WTC11 (cell line): Measurements from ENCODE around the gene KRT33A. TPM values are rescaled to one million over a fixed set of nuclear protein-coding genes. Genes with fewer than 3 reads are reported as not detected.

Experiments used
- ATAC-seq: fragments of 200-7000 bp; cut with Tn5 transposase; 2 replicates; pipeline ENCODE4 v1.10.0; 2021; ENCODE audit warnings: mild to moderate bottlenecking, moderate library complexity
- CTCF ChIA-PET: fragments of 300-600 bp; sonication (Branson Sonifier 250); formaldehyde crosslinking; loops from one replicate; lab custom pipeline; 2021; ENCODE audit warnings: antibody characterized with exemption; lab: Charles Lee
- POLR2A ChIA-PET: fragments of 350-600 bp; sonication (Branson Sonifier 250); formaldehyde crosslinking; loops from one replicate; lab custom pipeline; 2021; ENCODE audit warnings: antibody characterized with exemption; lab: Charles Lee
- DNase-seq: peaks from one replicate; pipeline ENCODE4 v3.0.0; 2021; ENCODE audit warnings: low spot score
- H3K27ac Mint-ChIP-seq: 2 replicates; pipeline ENCODE4 v1.8.0; 2021; ENCODE audit warnings: mixed read lengths
- H3K27me3 Mint-ChIP-seq: 2 replicates; pipeline ENCODE4 v1.8.0; 2021; ENCODE audit warnings: low read depth, mild to moderate bottlenecking, moderate library complexity, mixed read lengths
- H3K36me3 Mint-ChIP-seq: 2 replicates; pipeline ENCODE4 v1.8.0; 2021; ENCODE audit warnings: mixed read lengths
- H3K4me1 Mint-ChIP-seq: 2 replicates; pipeline ENCODE4 v1.8.0; 2022; ENCODE audit warnings: mixed read lengths
- H3K4me3 Mint-ChIP-seq: 2 replicates; pipeline ENCODE4 v1.8.0; 2021; ENCODE audit warnings: mild to moderate bottlenecking, moderate library complexity, mixed read lengths
- H3K9me3 Mint-ChIP-seq: 2 replicates; pipeline ENCODE4 v1.8.0; 2021; ENCODE audit warnings: mixed read lengths
- CREM ChIP-seq: sonication (generic); formaldehyde crosslinking; IDR thresholded peaks from 2 replicates; pipeline ENCODE4 v1.8.1; 2022; ENCODE audit warnings: mild to moderate bottlenecking, missing genetic modification reagents, moderate library complexity
- E2F1 ChIP-seq: sonication (generic); formaldehyde crosslinking; IDR thresholded peaks from 2 replicates; pipeline ENCODE4 v1.8.0; 2022; ENCODE audit warnings: mild to moderate bottlenecking, missing genetic modification reagents
- ETV6 ChIP-seq: sonication (generic); formaldehyde crosslinking; IDR thresholded peaks from 2 replicates; pipeline ENCODE4 v1.8.1; 2022; ENCODE audit warnings: mild to moderate bottlenecking, missing genetic modification reagents
- FOXK1 ChIP-seq: sonication (generic); formaldehyde crosslinking; IDR thresholded peaks from 2 replicates; pipeline ENCODE4 v1.8.0; 2022; ENCODE audit warnings: mild to moderate bottlenecking, moderate library complexity, missing genetic modification reagents
- JUN ChIP-seq: sonication (generic); formaldehyde crosslinking; IDR thresholded peaks from 2 replicates; pipeline ENCODE4 v1.8.0; 2023; ENCODE audit warnings: mild to moderate bottlenecking, missing genetic modification reagents
- MAX ChIP-seq: sonication (generic); formaldehyde crosslinking; IDR thresholded peaks from 2 replicates; pipeline ENCODE4 v1.8.0; 2022; ENCODE audit warnings: mild to moderate bottlenecking, missing genetic modification reagents
- MXD4 ChIP-seq: fragments of 250-450 bp; sonication (Bioruptor Pico); IDR thresholded peaks from 2 replicates; pipeline ENCODE4 v1.8.0; 2021; ENCODE audit warnings: mild to moderate bottlenecking, moderate library complexity, borderline replicate concordance
- OVOL2 ChIP-seq: fragments of 250-450 bp; sonication (Bioruptor Pico); IDR thresholded peaks from 2 replicates; pipeline ENCODE4 v1.9.0; 2021; ENCODE audit warnings: mild to moderate bottlenecking, borderline replicate concordance
- PREB ChIP-seq: sonication (generic); formaldehyde crosslinking; IDR thresholded peaks from 2 replicates; pipeline ENCODE4 v1.8.1; 2022; ENCODE audit warnings: mild to moderate bottlenecking, missing genetic modification reagents, moderate library complexity, borderline replicate concordance
- SP1 ChIP-seq: sonication (generic); formaldehyde crosslinking; conservative IDR thresholded peaks from 2 replicates; pipeline ENCODE4 v1.8.1; 2022; ENCODE audit warnings: missing genetic modification reagents
- USF1 ChIP-seq: sonication (generic); formaldehyde crosslinking; IDR thresholded peaks from 2 replicates; pipeline ENCODE4 v1.8.0; 2022; ENCODE audit warnings: mild to moderate bottlenecking, missing genetic modification reagents
- ZNF121 ChIP-seq: sonication (generic); formaldehyde crosslinking; IDR thresholded peaks from 2 replicates; pipeline ENCODE4 v1.8.0; 2023; ENCODE audit warnings: missing genetic modification reagents
- ZNF532 ChIP-seq: fragments of 250-450 bp; sonication (Bioruptor Pico); IDR thresholded peaks from 2 replicates; pipeline ENCODE4 v1.9.0; 2021; ENCODE audit warnings: mild to moderate bottlenecking, borderline replicate concordance
- total RNA-seq: library from RNA; stranded (reverse); gene quantifications from 3 replicates; pipeline ENCODE4 v1.2.3, GENCODE V29; 2021

KRT33A gene
- total RNA-seq, 1 experiment from 2014 or later: not detected

- ChIA-PET POLR2A (no interaction called here), CTCF (no interaction called here)
- ATAC-seq: no peak
These were observed 3.9 kb upstream of the KRT33A start for GRCh38 chr17:41354536-41354935.

More at GRCh38 chr17:41354536-41354935, 3.9 kb upstream of the KRT33A start:
- 0 out of 2 replicates have a peak, but pooled peaks cover 10% of the 10 kb centered on the region for H3K9me3 Mint-ChIP-seq
- no peak for DNase-seq
- no peak overlapping the region for H3K27ac Mint-ChIP-seq
- no peak for TF ChIP-seq ZNF121 (CRISPR knock-in tag)
- TF ChIP-seq ZNF532 (CRISPR knock-in tag): no peak
- TF ChIP-seq CREM: no peak
- no peak for TF ChIP-seq E2F1 (CRISPR knock-in tag)
- TF ChIP-seq OVOL2: no peak
- TF ChIP-seq USF1: no peak
- no peak for TF ChIP-seq MAX
- TF ChIP-seq PREB (CRISPR knock-in tag): no peak
- TF ChIP-seq FOXK1 (CRISPR knock-in tag): no peak
- no peak for TF ChIP-seq SP1 (CRISPR knock-in tag)
- no peak for TF ChIP-seq ETV6 (CRISPR knock-in tag)
- TF ChIP-seq JUN (CRISPR knock-in tag): no peak
- TF ChIP-seq MXD4 (CRISPR knock-in tag): no peak
- TF ChIP-seq, all 79 proteins: peak for 0
- Mint-ChIP-seq H3K27me3 (peaks cover 5% of the 10 kb centered on the region), H3K4me1 (no peaks in the 10 kb centered on the region), H3K36me3 (no peaks in the 10 kb centered on the region), H3K4me3 (no peak overlapping the region)
